Nephron progenitor cell (in vitro differentiated cells): ENCODE measurements around the gene ZNF281.

Experiments used
- DNase-seq: peaks from one replicate; pipeline ENCODE4 v3.0.0; 2021
- H3K27ac Mint-ChIP-seq: 2 replicates; pipeline ENCODE4 v1.8.0; 2021; ENCODE audit warnings: mild to moderate bottlenecking, moderate library complexity, mixed read lengths
- H3K27me3 Mint-ChIP-seq: 2 replicates; pipeline ENCODE4 v1.8.0; 2021; ENCODE audit warnings: mild to moderate bottlenecking, low read depth, mixed read lengths; ENCODE audit not compliant: poor library complexity
- H3K36me3 Mint-ChIP-seq: 2 replicates; pipeline ENCODE4 v1.8.0; 2021; ENCODE audit warnings: low read depth, mixed read lengths
- H3K4me1 Mint-ChIP-seq: 2 replicates; pipeline ENCODE4 v1.8.0; 2021; ENCODE audit warnings: mixed read lengths
- H3K4me3 Mint-ChIP-seq: 2 replicates; pipeline ENCODE4 v1.8.0; 2021; ENCODE audit warnings: mild to moderate bottlenecking, moderate library complexity, mixed read lengths
- H3K9me3 Mint-ChIP-seq: 2 replicates; pipeline ENCODE4 v1.8.0; 2021; ENCODE audit warnings: mild to moderate bottlenecking, moderate library complexity, mixed read lengths
- CTCF ChIP-seq: fragments of 200-600 bp; sonication (generic); IDR thresholded peaks from 2 replicates; pipeline ENCODE4 v1.5.0; 2021; ENCODE audit warnings: antibody characterized with exemption

The ZNF281 gene

GRCh38 chr1:200372095-200372884, 37.5 kb downstream of the ZNF281 start:
- no peak for TF ChIP-seq CTCF
- H3K36me3 Mint-ChIP-seq = no peaks in the 10 kb centered on the region
- H3K27me3 Mint-ChIP-seq = no peaks in the 10 kb centered on the region
- H3K27ac Mint-ChIP-seq = no peak overlapping the region
- no peak for DNase-seq
- H3K9me3 Mint-ChIP-seq = peaks cover 3% of the 10 kb centered on the region
- H3K4me1 Mint-ChIP-seq = peaks cover 13% of the 10 kb centered on the region
- H3K4me3 Mint-ChIP-seq = no peak overlapping the region

DNA sequence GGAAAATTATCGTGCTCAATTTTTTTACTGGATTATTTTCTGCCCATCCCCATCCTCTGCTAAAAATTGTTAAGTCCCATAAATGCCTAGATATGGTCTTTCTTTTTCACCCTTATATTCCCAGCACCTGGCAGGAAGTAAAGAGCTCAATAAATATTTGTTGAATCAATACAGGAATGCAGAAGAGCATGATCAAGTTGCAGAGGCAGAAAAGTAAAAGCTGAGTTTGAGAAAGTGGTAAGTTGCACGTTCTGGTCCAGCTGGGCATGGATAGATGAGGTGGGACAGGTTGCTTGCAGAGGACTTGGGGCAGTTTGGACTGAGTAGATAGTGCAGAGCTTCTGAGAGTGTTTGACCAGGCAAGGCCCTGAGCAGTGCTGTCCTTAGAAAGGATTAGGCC, 40.1 kb downstream of the ZNF281 start:
- Mint-ChIP-seq H3K4me3 (no peak overlapping the region), H3K4me1 (peaks cover 16% of the 10 kb centered on the region), H3K36me3 (no peaks in the 10 kb centered on the region), H3K27ac (no peak overlapping the region), H3K27me3 (no peaks in the 10 kb centered on the region), H3K9me3 (no peaks in the 10 kb centered on the region)
- DNase-seq = no peak
- TF ChIP-seq CTCF = no peak

DNA sequence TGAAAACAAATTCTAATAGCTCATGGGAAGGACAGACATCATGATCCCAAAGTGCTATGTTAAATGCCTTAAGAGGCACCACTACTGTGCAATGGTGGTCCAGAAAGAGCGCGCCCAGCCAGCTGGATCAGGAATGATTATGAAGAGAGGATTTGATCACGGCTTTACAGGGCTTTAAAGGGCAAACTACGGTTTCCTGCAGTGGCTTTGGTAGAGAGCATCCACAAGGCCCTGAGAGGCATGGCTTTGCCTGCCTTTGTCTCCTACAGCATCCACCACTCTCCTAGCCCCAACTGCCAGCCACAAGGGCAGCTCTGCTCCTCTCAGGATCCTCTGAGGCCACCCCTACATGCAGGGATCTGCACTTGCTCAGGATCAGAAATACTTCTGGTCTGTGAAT, 40.7 kb downstream of the ZNF281 start:
- Mint-ChIP-seq H3K9me3 (no peaks in the 10 kb centered on the region), H3K4me1 (peaks cover 21% of the 10 kb centered on the region), H3K4me3 (no peak overlapping the region), H3K36me3 (no peaks in the 10 kb centered on the region), H3K27ac (no peak overlapping the region), H3K27me3 (no peaks in the 10 kb centered on the region)
- TF ChIP-seq CTCF = no peak
- DNase-seq = no peak

GRCh38 chr1:200368556-200368955, 41.3 kb downstream of the ZNF281 start:
- H3K4me3 Mint-ChIP-seq = no peak overlapping the region
- H3K27ac Mint-ChIP-seq = no peak overlapping the region
- H3K4me1 Mint-ChIP-seq = peaks cover 19% of the 10 kb centered on the region

DNA sequence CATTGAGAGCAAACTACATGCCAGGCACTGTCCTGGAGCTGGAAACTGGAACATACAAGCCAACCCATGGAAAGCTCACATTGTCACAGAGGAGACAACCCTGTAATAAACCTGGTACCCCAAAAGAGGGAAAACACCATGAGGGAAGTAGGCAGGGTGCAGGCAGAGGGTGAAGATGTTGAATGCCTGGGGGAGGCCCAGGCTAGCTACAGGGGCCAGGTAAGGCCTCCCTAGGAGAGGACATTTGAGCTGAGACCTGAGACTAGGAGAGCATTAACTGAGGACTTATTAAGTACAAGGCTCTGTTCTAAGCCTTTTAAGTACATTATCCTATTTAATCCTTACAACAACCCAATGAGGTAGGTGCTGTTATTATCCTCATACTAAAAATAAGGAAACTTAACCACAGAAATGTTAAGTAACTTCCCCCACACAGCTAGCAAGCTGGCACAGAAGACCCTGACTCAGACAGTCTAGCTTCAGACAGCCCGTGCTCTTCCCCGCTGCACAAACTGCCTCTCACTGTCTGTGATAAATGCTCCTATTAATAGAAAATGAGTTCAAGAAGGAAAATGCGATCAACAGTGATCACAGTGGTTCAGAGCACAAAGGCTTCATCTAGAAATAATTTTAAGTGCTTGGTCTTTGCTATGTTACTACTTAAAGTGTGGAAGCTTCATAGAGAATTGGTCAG, 41.8 kb downstream of the ZNF281 start:
- Mint-ChIP-seq H3K27ac (no peak overlapping the region), H3K4me1 (peaks cover 17% of the 10 kb centered on the region), H3K27me3 (no peaks in the 10 kb centered on the region), H3K36me3 (no peaks in the 10 kb centered on the region), H3K9me3 (no peaks in the 10 kb centered on the region), H3K4me3 (no peak overlapping the region)
- TF ChIP-seq CTCF = no peak
- DNase-seq = no peak

More at GRCh38 chr1:200368556-200368955, 41.3 kb downstream of the ZNF281 start:
- TF ChIP-seq CTCF = no peak
- H3K9me3 Mint-ChIP-seq = no peaks in the 10 kb centered on the region
- no peak for DNase-seq
- H3K36me3 Mint-ChIP-seq = no peaks in the 10 kb centered on the region
- H3K27me3 Mint-ChIP-seq = no peaks in the 10 kb centered on the region
